ENCODE results near the gene NAV2.

- no peak for TF ChIP-seq POLR2A (IDR thresholded peaks at IDR 0.05; ENCODE audit: low read length)
- no peak for TF ChIP-seq GATA1 (IDR thresholded peaks at IDR 0.05; ENCODE audit: low read depth, low read length)
These were observed 193.5 kb downstream of the NAV2 start for GRCh38 chr11:19906126-19906525.

All from erythroblast (primary cell).